CD14-positive monocyte (primary cell): Measurements from ENCODE around the gene MBD2. TPM values are rescaled to one million over a fixed set of nuclear protein-coding genes. Genes with fewer than 3 reads are reported as not detected.

Source experiments
- DNase-seq, 3 donors: peaks; one replicate each; pipeline ENCODE4 v3.0.0-alpha.2; 2011 to 2022
- H2AFZ ChIP-seq: 2 replicates; pipeline ENCODE4 v1.6.0; 2012; ENCODE audit warnings: mild to moderate bottlenecking, low read depth, low read length, inconsistent platforms; ENCODE audit not compliant: insufficient read depth, poor library complexity, severe bottlenecking
- H3K27ac ChIP-seq, 2 donors: 1 replicate in 1 of 2; 2 replicates in 1 of 2; pipeline ENCODE4 v1.5.1; 2012 to 2013; ENCODE audit warnings: low read length in 2 of 2, control low read depth in 1 of 2, inconsistent platforms in 1 of 2, low read depth in 1 of 2, mild to moderate bottlenecking in 1 of 2
- H3K27me3 ChIP-seq, 2 donors: one replicate each; pipeline versions ENCODE4 v1.6.0 to v1.6.1; 2011 to 2013; ENCODE audit warnings: low read length in 2 of 2; ENCODE audit not compliant: control insufficient read depth in 2 of 2, insufficient read depth in 2 of 2
- H3K36me3 ChIP-seq, 2 donors: replicated peaks in 1 of 2; 1 replicate in 1 of 2; 2 replicates in 1 of 2; pipeline versions ENCODE4 v1.5.1 to v1.6.1; 2012 to 2013; ENCODE audit warnings: low read length in 2 of 2, control low read depth in 1 of 2, inconsistent platforms in 1 of 2, mild to moderate bottlenecking in 1 of 2; ENCODE audit not compliant: insufficient read depth in 2 of 2, control insufficient read depth in 1 of 2
- H3K4me1 ChIP-seq, 2 donors: 1 replicate in 1 of 2; 2 replicates in 1 of 2; pipeline versions ENCODE4 v1.5.1 to v1.6.1; 2012 to 2013; ENCODE audit warnings: low read length in 2 of 2, control low read depth in 1 of 2, inconsistent platforms in 1 of 2, mild to moderate bottlenecking in 1 of 2, moderate library complexity in 1 of 2; ENCODE audit not compliant: insufficient read depth in 2 of 2, control insufficient read depth in 1 of 2
- H3K4me2 ChIP-seq: replicated peaks from 2 replicates; pipeline ENCODE3; 2012; ENCODE audit warnings: low read length, moderate library complexity, mild to moderate bottlenecking; ENCODE audit not compliant: poor library complexity, severe bottlenecking; ENCODE audit errors: extremely low read depth
- H3K4me3 ChIP-seq, 3 experiments: fragments of 200-600 bp in 1 of 3; sonication (generic) in 1 of 3; replicated peaks in 1 of 3; 1 replicate in 2 of 3; 2 replicates in 1 of 3; pipeline ENCODE4 v1.5.1; 2011 to 2013; ENCODE audit warnings: low read length in 3 of 3, mild to moderate bottlenecking in 3 of 3, control low read depth in 2 of 3, low read depth in 2 of 3, inconsistent platforms in 1 of 3, moderate library complexity in 1 of 3
- H3K79me2 ChIP-seq: 2 replicates; pipeline ENCODE4 v1.6.0; 2012; ENCODE audit warnings: mild to moderate bottlenecking, control low read depth, inconsistent platforms, low read length, moderate library complexity; ENCODE audit not compliant: insufficient read depth
- H3K9ac ChIP-seq: 2 replicates; pipeline ENCODE4 v1.6.0; 2017; ENCODE audit warnings: low read length, mild to moderate bottlenecking; ENCODE audit not compliant: insufficient read depth, poor library complexity, severe bottlenecking
- H3K9me3 ChIP-seq, 2 donors: replicated peaks in 1 of 2; 1 replicate in 1 of 2; 2 replicates in 1 of 2; pipeline versions ENCODE4 v1.5.1 to v1.6.1; 2012 to 2013; ENCODE audit warnings: low read length in 2 of 2, control low read depth in 1 of 2; ENCODE audit not compliant: control insufficient read depth in 1 of 2, insufficient read depth in 1 of 2
- H4K20me1 ChIP-seq: 2 replicates; pipeline ENCODE4 v1.6.0; 2012; ENCODE audit warnings: mild to moderate bottlenecking, low read length, control low read depth, moderate library complexity; ENCODE audit not compliant: insufficient read depth
- H3K27ac Mint-ChIP-seq, 7 donors: one replicate each; pipeline ENCODE4 v1.8.0; 2020; ENCODE audit warnings: mild to moderate bottlenecking in 7 of 7, mixed read lengths in 7 of 7, moderate library complexity in 6 of 7, inconsistent platforms in 2 of 7
- H3K27me3 Mint-ChIP-seq, 3 donors: one replicate each; pipeline ENCODE4 v1.8.0; 2021 to 2022; ENCODE audit warnings: low read depth in 3 of 3, mild to moderate bottlenecking in 3 of 3, mixed read lengths in 3 of 3, moderate library complexity in 3 of 3, inconsistent platforms in 1 of 3
- H3K36me3 Mint-ChIP-seq, 2 donors: one replicate each; pipeline ENCODE4 v1.8.0; 2020; ENCODE audit warnings: mixed read lengths in 2 of 2, inconsistent platforms in 1 of 2, mild to moderate bottlenecking in 1 of 2
- H3K4me1 Mint-ChIP-seq: one replicate; pipeline ENCODE4 v1.8.0; 2020; ENCODE audit warnings: mild to moderate bottlenecking, mixed read lengths
- H3K4me3 Mint-ChIP-seq, 2 donors: one replicate each; pipeline ENCODE4 v1.8.0; 2020; ENCODE audit warnings: mild to moderate bottlenecking in 2 of 2, mixed read lengths in 2 of 2, moderate library complexity in 1 of 2
- H3K9me3 Mint-ChIP-seq, 7 donors: one replicate each; pipeline ENCODE4 v1.8.0; 2020 to 2022; ENCODE audit warnings: mixed read lengths in 7 of 7, mild to moderate bottlenecking in 6 of 7, moderate library complexity in 6 of 7, inconsistent platforms in 2 of 7
- CTCF ChIP-seq: fragments of 200-600 bp; IDR thresholded peaks from one replicate; pipeline ENCODE4 v1.8.0; 2022; ENCODE audit warnings: antibody characterized with exemption, mild to moderate bottlenecking
- WGBS: methylation state at CpG from one replicate; pipeline ENCODE4 v1.1.5; 2013; ENCODE audit warnings: missing lambda C conversion rate; ENCODE audit not compliant: insufficient coverage; 5-methylcytosine and 5-hydroxymethylcytosine counted together
- intact Hi-C, 2 donors: fragments of 100-400 bp; cut with micrococcal nuclease; formaldehyde crosslinking; loops; one replicate each; pipeline versions ENCODE4 v1.15.0 to v1.15.1; 2023
- polyA plus RNA-seq, 3 donors: library from polyadenylated mRNA; depleted of rRNA in 1 of 3; unstranded in 2 of 3; stranded (reverse) in 1 of 3; fragments of 300-500 nt in 2 of 3; fragments of >200 nt in 1 of 3; fragmentation: Illumina TruSeq in 2 of 3; gene quantifications; 1 replicate in 2 of 3; 2 replicates in 1 of 3; pipeline ENCODE4 v1.2.3, GENCODE V29; 2012 to 2021

The MBD2 gene
- polyA plus RNA-seq, 3 donors = 11.6 to 64.9 (median 25.2) TPM

GRCh38 chr18:54147439-54147838 lies 77.0 kb downstream of the MBD2 start:
- Histone ChIP-seq H4K20me1 (peaks cover 7% of the 10 kb centered on the region), H3K27ac (no peak overlapping the region), H3K4me3 (no peak overlapping the region), H3K9ac (no peak overlapping the region), H3K79me2 (no peaks in the 10 kb centered on the region), H3K4me2 (no peak overlapping the region), H3K4me1 (no peaks in the 10 kb centered on the region), H2AFZ (no peak overlapping the region), H3K36me3 (peaks cover 5 to 8% of the 10 kb centered on the region in 2 donors), H3K27me3 (no peaks in the 10 kb centered on the region), H3K9me3 (peaks cover 0 to 3% of the 10 kb centered on the region in 2 donors)
- intact Hi-C loops = no loop called here
- H3K4me1 Mint-ChIP-seq = peaks cover 2% of the 10 kb centered on the region
- no peak for TF ChIP-seq CTCF
- no peak overlapping the region for H3K27ac Mint-ChIP-seq
- DNase-seq = no peak
- peaks cover 2 to 5% (median 3%) of the 10 kb centered on the region in 7 donors for H3K9me3 Mint-ChIP-seq
- no CpG with 5 or more reads among the region's 2 CpGs for WGBS
- no peak overlapping the region for H3K4me3 Mint-ChIP-seq
- H3K27me3 Mint-ChIP-seq = no peaks in the 10 kb centered on the region
- peaks cover 24 to 32% of the 10 kb centered on the region in 2 donors for H3K36me3 Mint-ChIP-seq

DNA sequence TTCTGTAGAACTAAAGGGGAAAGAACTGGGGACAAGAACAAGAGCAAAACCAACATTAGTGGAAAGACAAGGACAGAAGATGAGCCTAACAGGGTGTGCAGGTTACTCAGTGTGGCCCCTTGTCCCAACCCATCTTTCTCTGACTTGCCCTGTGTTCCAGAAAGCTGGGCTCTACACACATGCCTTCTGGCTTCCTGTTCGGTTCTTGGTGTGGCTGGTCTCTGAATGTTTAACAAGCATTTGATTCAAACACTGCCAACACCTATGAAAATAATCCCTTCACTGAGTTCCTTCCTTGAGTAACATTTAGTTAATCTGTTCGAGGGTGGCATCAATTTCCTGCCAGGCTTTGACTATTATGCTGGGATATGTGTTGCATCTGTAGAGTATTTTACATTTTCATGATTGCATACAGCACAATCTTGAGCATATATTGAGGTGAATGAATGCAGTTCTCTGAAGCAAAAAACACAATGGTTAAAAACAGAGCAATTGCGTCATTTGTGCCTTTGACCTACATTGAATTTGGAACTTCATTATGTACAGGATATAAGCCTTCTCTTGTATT lies 83.3 kb downstream of the MBD2 start:
- H3K27me3 ChIP-seq = no peaks in the 10 kb centered on the region
- Mint-ChIP-seq H3K9me3 (peaks cover 11 to 19% (median 16%) of the 10 kb centered on the region in 7 donors), H3K36me3 (peaks cover 9 to 24% of the 10 kb centered on the region in 2 donors), H3K27ac (no peak overlapping the region), H3K4me1 (no peaks in the 10 kb centered on the region), H3K27me3 (peaks cover 0 to 2% (median 0%) of the 10 kb centered on the region in 3 donors), H3K4me3 (no peak overlapping the region)
- no peak overlapping the region for H3K4me2 ChIP-seq
- WGBS = 100% methylated on average over 1 of the region's 3 CpGs
- no peaks in the 10 kb centered on the region for H3K79me2 ChIP-seq
- no peak overlapping the region for H2AFZ ChIP-seq
- H3K4me1 ChIP-seq = no peaks in the 10 kb centered on the region
- intact Hi-C loops = no loop called here
- no peak overlapping the region for H3K9ac ChIP-seq
- no peak overlapping the region for H3K4me3 ChIP-seq
- peaks cover 4 to 11% of the 10 kb centered on the region in 2 donors for H3K9me3 ChIP-seq
- no peak overlapping the region for H3K27ac ChIP-seq
- H3K36me3 ChIP-seq = no peaks in the 10 kb centered on the region
- no peak for DNase-seq
- H4K20me1 ChIP-seq = no peaks in the 10 kb centered on the region
- TF ChIP-seq CTCF = no peak
